ENCODE measurements around the gene TKTL2. TPM values are rescaled to one million over a fixed set of nuclear protein-coding genes. Genes with fewer than 3 reads are reported as not detected.

Gene TKTL2, protein sequence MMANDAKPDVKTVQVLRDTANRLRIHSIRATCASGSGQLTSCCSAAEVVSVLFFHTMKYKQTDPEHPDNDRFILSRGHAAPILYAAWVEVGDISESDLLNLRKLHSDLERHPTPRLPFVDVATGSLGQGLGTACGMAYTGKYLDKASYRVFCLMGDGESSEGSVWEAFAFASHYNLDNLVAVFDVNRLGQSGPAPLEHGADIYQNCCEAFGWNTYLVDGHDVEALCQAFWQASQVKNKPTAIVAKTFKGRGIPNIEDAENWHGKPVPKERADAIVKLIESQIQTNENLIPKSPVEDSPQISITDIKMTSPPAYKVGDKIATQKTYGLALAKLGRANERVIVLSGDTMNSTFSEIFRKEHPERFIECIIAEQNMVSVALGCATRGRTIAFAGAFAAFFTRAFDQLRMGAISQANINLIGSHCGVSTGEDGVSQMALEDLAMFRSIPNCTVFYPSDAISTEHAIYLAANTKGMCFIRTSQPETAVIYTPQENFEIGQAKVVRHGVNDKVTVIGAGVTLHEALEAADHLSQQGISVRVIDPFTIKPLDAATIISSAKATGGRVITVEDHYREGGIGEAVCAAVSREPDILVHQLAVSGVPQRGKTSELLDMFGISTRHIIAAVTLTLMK
- total RNA-seq, result under 1 TPM in 1 of 2 donors, not detected in 1; 0.10 TPM
- total RNA-seq, result 0 reads per million in 2 donors

DNA sequence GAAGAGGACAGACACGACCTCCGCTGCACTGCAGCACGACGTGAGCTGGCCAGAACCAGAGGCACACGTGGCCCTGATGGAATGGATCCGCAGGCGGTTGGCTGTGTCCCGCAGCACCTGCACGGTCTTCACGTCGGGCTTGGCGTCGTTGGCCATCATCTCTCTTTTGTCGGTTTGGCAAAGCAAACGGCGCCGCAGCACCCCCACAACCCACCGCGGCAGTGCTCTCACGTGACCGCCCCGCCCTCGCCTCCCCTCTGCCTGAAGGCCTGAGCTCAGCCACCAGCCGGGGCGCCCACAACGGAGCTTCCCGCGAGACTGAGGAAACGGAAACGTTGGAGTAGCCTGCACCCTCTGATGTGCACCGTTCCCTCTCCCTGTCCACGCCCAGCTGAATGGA, at the start of gene TKTL2:
Gene TKTL2, minus strand, starts transcription at position 179 of the 400 bp plus-strand sequence. Its CDS starts 20 bp downstream, at position 159.
- H3K4me3 Mint-ChIP-seq, result no peak within 1 kb of the TSS
- no peaks in the 10 kb centered on the region for H3K9me3 ChIP-seq (ENCODE audit: control insufficient read depth, low read length, poor library complexity, severe bottlenecking)
- DNase-seq (no peak), ATAC-seq (no peak)
- no peaks in the 10 kb centered on the region for H3K4me1 Mint-ChIP-seq
- no peak within 1 kb of the TSS for H3K27ac Mint-ChIP-seq
- peaks cover 41% of the 10 kb centered on the region for H3K27me3 Mint-ChIP-seq
- no peaks in the 10 kb centered on the region for H3K36me3 Mint-ChIP-seq (ENCODE audit: low read depth)

DNA sequence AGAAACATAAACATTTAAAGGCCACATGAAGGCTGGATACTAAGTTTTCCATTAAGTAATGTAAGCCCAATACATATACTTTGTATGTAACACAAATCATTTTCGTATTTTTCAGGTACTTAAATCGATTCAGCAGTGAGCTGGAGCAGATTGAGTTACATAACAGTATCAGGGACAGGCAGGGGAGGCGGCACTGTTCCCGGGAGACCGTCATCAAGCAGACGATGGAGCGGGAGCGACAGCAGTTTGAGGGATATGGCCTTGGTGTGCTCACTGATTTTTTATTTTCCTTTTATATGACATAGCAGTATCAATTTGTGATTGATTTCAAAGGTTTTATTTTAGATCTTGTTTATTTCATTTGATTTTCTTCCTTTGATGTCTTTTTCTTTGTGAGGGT, 41.6 kb upstream of the TKTL2 start:
- H3K27me3 Mint-ChIP-seq, result no peaks in the 10 kb centered on the region
- no peak overlapping the region for H3K4me3 Mint-ChIP-seq
- ATAC-seq, result no peak
- H3K27ac Mint-ChIP-seq, result no peak overlapping the region
- no peaks in the 10 kb centered on the region for H3K9me3 ChIP-seq (ENCODE audit: control insufficient read depth, low read length, poor library complexity, severe bottlenecking)
- peaks cover 22% of the 10 kb centered on the region for H3K36me3 Mint-ChIP-seq (ENCODE audit: low read depth)
- no peaks in the 10 kb centered on the region for H3K4me1 Mint-ChIP-seq
- no peak for DNase-seq

DNA sequence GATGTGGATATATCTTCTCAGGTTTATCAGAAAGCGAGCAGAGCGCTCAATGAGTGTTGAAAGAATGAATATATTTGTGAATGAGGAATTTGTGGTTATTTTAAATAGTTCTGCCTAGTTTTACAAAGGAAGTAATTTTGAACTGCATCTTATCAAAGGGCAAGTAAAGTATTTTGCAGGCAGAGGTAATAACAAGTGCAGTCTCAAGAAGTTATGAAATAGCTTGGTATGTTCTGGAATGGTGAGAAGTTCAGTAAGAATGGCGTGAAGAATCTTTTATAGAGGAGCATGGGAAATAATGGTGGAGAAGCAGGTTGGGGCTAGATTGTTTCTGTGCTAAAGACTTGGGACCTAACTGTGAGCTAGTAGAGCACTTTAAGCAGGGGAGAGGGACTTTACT, 31.8 kb upstream of the TKTL2 start:
- DNase-seq, result no peak
- ATAC-seq, result no peak
- H3K27me3 Mint-ChIP-seq, result no peaks in the 10 kb centered on the region
- peaks cover 5% of the 10 kb centered on the region for H3K36me3 Mint-ChIP-seq (ENCODE audit: low read depth)
- H3K27ac Mint-ChIP-seq, result peak overlapping the region; percentile 11
- H3K4me1 Mint-ChIP-seq, result peaks cover 22% of the 10 kb centered on the region
- no peaks in the 10 kb centered on the region for H3K9me3 ChIP-seq (ENCODE audit: control insufficient read depth, low read length, poor library complexity, severe bottlenecking)
- no peak overlapping the region for H3K4me3 Mint-ChIP-seq

DNA sequence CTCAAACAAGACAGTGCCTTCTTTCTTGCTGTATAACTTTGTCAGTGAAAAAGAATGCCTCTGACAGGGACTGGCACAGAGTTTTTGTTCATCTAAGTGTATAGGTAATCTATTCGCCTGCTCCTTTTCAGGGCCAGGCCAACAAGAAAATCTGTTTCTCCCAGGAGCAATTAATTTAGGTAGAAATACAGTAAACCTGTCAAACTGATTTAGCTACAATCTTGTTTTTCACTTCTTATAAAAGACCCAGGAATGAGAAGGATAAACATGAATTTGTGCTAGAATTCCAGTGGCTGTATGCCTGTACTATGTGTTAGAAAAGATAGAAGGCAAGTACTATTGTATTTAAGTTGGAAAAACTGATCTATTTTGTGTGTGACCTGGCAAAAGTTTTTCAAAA, 27.0 kb upstream of the TKTL2 start:
- no peaks in the 10 kb centered on the region for H3K9me3 ChIP-seq (ENCODE audit: control insufficient read depth, low read length, poor library complexity, severe bottlenecking)
- ATAC-seq, result no peak
- H3K4me3 Mint-ChIP-seq, result no peak overlapping the region
- H3K27ac Mint-ChIP-seq, result no peak overlapping the region
- no peak for DNase-seq
- H3K27me3 Mint-ChIP-seq, result no peaks in the 10 kb centered on the region
- H3K4me1 Mint-ChIP-seq, result peaks cover 32% of the 10 kb centered on the region
- no peaks in the 10 kb centered on the region for H3K36me3 Mint-ChIP-seq (ENCODE audit: low read depth)

DNA sequence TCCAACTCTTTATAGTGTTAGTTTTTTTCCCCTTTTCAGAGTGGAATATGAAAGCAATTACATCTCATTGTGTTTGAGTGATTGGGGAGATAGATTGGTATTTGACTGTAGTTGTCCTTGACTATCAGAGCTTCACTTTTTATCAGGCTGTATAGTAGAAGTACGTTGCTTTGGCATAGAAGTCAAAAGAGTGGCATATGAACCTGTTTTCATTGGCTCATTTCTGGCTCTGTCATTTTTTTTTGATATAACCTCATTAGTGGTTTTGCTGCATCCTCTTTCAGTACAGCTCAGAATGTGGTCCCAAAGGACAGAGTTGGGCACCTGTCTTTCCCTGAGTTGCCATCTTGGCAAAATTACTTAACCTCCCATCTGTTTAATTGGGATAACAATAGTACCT, 22.3 kb upstream of the TKTL2 start:
- DNase-seq (no peak), ATAC-seq (no peak)
- peak overlapping the region; percentile 90 for H3K4me3 Mint-ChIP-seq
- H3K27me3 Mint-ChIP-seq, result peaks cover 5% of the 10 kb centered on the region
- peak overlapping the region; percentile 97 for H3K27ac Mint-ChIP-seq
- H3K4me1 Mint-ChIP-seq, result peaks cover 28% of the 10 kb centered on the region
- no peaks in the 10 kb centered on the region for H3K9me3 ChIP-seq (ENCODE audit: control insufficient read depth, low read length, poor library complexity, severe bottlenecking)
- H3K36me3 Mint-ChIP-seq (ENCODE audit: low read depth), result peaks cover 4% of the 10 kb centered on the region

DNA sequence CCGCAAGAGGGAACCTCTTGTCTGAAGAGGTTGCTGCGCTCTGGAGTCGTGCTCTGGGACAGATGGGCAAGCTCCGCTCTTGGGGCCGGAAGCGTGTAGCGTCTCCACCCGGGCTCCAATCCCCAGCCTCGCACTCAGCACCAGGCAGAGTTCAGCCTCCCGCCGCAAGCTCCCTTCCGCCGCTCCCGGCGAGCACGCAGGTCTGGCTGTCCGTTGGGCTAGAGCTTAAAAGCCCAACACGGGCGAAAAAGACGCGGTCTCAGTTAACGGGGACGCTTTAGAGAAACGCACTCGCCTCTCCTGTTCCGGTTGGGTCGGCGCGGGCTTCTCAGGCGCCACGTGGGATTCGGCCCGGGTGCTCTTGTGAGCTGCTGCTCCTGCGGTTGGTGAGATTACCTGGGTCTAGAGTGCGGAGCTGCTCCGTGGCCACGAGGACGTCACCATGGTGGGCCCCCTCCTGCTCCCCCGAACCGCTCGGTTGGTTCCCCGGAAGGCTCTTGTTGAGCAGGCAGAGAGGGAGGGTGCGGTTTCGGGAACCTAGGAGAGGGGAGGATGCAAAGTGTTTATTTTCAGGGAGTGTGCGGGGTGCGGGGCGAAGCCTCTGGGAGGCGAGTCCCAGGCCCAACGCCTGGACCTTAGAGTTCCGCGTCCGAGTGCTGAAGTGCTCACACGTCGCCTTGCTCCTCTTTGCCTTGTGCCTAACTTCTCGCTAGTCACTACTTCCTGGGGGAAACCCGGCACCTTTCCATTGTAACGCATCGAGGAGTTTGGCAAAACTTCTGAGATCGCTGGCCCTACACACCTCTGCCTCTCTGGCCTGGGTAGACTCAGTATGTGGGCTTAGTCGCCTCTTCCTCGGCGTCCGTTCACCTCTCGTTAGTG, 21.0 kb upstream of the TKTL2 start, which contains the start of gene TMA16:
Gene TMA16, plus strand, starts transcription at position 331 of the 882 bp plus-strand sequence. Its CDS starts 112 bp downstream, at position 443.
- H3K9me3 ChIP-seq (ENCODE audit: control insufficient read depth, low read length, poor library complexity, severe bottlenecking), result no peaks in the 10 kb centered on the region
- ATAC-seq, result peak; percentile 87
- Mint-ChIP-seq H3K27ac (peak within 1 kb of the TSS; percentile 97), H3K4me1 (peaks cover 28% of the 10 kb centered on the region), H3K4me3 (peak within 1 kb of the TSS; percentile 99), H3K36me3 (ENCODE audit: low read depth) (peaks cover 4% of the 10 kb centered on the region), H3K27me3 (peaks cover 14% of the 10 kb centered on the region)
- DNase-seq, result peak; percentile 49 to 65 (median 63)

DNA sequence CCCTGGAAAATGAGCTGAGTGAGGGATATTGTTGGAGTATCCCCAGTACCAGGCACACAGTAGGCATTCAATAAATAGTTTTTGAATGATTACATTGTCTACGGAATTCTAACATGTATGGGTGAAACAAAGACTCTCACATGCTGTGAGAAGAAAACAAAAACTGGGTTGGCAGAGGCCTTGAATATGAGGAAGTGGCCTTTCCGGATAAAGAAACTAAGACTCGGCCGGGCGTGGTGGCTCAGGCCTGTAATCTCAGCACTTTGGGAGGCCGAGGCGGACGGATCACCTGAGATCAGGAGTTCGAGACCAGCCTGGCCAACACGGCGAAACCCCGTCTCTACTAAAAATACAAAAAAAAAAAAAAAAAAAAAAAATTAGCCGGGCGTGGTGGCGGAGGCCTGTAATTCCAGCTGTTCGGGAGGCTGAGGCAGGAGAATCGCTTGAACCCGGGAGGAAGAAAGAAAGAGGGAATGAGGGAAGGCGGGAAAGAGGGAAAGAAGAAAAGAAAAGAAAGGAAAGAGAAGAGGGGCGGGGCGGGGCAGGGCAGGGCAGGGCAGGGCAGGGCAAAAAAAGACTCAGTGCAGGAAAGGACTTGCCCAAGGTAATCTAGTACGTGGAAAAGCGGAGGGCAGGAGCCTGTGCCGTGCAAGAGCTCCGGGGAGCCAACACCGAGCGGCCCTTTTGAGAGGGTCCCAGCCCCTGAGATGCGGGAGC, 20.2 kb upstream of the TKTL2 start:
- ATAC-seq (peak; percentile 39), DNase-seq (no peak)
- H3K9me3 ChIP-seq (ENCODE audit: control insufficient read depth, low read length, poor library complexity, severe bottlenecking), result no peaks in the 10 kb centered on the region
- peak overlapping the region; percentile 97 for H3K27ac Mint-ChIP-seq
- peak overlapping the region; percentile 99 for H3K4me3 Mint-ChIP-seq
- H3K4me1 Mint-ChIP-seq, result peaks cover 28% of the 10 kb centered on the region
- H3K36me3 Mint-ChIP-seq (ENCODE audit: low read depth), result peaks cover 4% of the 10 kb centered on the region
- H3K27me3 Mint-ChIP-seq, result peaks cover 14% of the 10 kb centered on the region

DNA sequence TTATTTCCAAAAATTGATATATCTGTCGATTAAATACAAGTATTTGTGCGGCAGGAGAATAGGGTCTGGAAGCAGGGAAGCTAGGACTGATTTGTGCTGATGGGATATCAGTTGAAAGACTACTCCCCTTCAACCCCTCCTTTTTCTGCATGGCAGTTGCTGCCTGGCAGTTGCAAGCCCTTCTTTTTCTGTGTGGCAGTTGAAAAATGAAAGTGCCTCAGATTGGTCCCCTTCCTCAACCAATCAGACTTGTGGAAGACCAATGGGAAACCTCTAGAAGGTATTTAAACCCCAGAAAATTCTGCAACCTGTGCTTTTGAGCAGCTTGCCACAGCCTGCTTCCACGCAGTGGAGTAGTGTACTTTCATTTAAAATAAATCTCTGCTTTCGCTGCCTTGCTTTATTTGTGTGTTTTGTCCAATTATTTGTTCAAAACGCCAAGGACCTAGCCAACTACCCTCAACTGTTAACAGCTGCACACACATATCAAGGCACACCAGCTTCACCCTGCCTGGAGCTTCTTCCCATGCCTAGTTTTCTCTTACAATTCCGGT, 19.5 kb upstream of the TKTL2 start:
- Mint-ChIP-seq H3K4me1 (peaks cover 30% of the 10 kb centered on the region), H3K27ac (no peak overlapping the region), H3K36me3 (ENCODE audit: low read depth) (peaks cover 4% of the 10 kb centered on the region), H3K4me3 (peak overlapping the region; percentile 99), H3K27me3 (peaks cover 14% of the 10 kb centered on the region)
- no peak for ATAC-seq
- DNase-seq, result no peak
- no peaks in the 10 kb centered on the region for H3K9me3 ChIP-seq (ENCODE audit: control insufficient read depth, low read length, poor library complexity, severe bottlenecking)

DNA sequence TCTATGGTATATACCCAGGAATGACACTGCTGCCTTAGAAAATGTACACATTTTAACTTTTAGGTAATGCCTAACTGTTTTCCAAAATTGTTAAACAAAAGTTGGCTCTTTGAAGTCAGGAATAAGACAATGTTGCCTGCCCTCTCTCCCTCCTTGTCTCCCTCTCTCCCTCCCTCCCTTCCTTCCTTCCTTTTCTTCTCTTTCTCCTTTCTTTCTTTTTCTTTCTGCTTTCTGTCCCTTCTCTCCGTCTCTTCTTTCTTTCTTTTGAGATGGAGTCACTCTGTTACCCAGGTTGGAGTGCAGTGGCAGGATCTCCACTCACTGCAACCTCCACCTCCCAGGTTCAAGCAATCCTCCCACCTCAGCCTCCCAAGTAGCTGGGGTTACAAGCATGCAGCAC, 16.4 kb upstream of the TKTL2 start:
- no peak for DNase-seq
- no peak overlapping the region for H3K27ac Mint-ChIP-seq
- H3K4me3 Mint-ChIP-seq, result no peak overlapping the region
- peaks cover 8% of the 10 kb centered on the region for H3K4me1 Mint-ChIP-seq
- H3K27me3 Mint-ChIP-seq, result peaks cover 23% of the 10 kb centered on the region
- H3K36me3 Mint-ChIP-seq (ENCODE audit: low read depth), result peaks cover 4% of the 10 kb centered on the region
- no peaks in the 10 kb centered on the region for H3K9me3 ChIP-seq (ENCODE audit: control insufficient read depth, low read length, poor library complexity, severe bottlenecking)
- ATAC-seq, result no peak

DNA sequence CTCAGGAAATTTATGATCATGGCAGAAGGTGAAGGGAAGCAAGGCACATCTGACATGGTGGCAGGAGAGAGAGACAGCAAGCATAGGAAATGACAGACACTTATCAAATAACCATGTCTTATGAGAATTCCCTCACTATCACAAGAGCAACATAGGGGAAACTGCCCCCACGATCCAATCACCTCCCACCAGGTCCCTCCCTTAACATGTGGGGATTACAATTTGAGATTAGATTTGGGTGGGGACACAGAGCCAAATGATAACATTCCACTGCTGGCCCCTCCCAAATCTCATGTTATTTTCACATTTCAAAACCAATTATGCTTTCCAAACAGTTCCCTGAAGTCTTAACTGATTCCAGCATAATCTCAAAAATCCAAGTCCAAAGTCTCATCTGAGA, 12.8 kb upstream of the TKTL2 start:
- no peak overlapping the region for H3K27ac Mint-ChIP-seq
- H3K27me3 Mint-ChIP-seq, result peaks cover 19% of the 10 kb centered on the region
- ATAC-seq (no peak), DNase-seq (no peak)
- H3K4me3 Mint-ChIP-seq, result no peak overlapping the region
- peaks cover 4% of the 10 kb centered on the region for H3K4me1 Mint-ChIP-seq
- H3K9me3 ChIP-seq (ENCODE audit: control insufficient read depth, low read length, poor library complexity, severe bottlenecking), result no peaks in the 10 kb centered on the region
- H3K36me3 Mint-ChIP-seq (ENCODE audit: low read depth), result no peaks in the 10 kb centered on the region

DNA sequence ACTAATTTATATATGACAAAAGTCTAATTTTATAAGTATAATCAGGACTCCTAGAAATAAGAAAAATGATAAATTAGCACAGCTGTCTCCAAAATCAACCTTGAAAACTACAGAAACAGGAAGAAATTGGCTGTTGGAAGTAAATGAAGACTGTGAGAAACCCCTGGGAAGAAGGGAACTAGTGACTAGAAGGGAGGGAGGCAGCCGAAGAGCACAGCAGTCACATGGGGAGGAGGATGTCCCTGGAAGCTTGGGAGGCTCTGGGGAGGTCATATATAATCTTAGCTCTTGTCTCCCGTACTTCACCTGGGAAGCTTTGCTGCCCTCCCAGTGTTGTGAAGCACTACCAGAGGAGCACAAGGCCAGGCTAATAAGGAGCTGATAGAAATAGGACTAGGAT, 12.0 kb upstream of the TKTL2 start:
- H3K27ac Mint-ChIP-seq, result no peak overlapping the region
- DNase-seq, result no peak
- peaks cover 4% of the 10 kb centered on the region for H3K4me1 Mint-ChIP-seq
- H3K4me3 Mint-ChIP-seq, result no peak overlapping the region
- peaks cover 15% of the 10 kb centered on the region for H3K27me3 Mint-ChIP-seq
- no peaks in the 10 kb centered on the region for H3K9me3 ChIP-seq (ENCODE audit: control insufficient read depth, low read length, poor library complexity, severe bottlenecking)
- H3K36me3 Mint-ChIP-seq (ENCODE audit: low read depth), result no peaks in the 10 kb centered on the region
- ATAC-seq, result no peak

DNA sequence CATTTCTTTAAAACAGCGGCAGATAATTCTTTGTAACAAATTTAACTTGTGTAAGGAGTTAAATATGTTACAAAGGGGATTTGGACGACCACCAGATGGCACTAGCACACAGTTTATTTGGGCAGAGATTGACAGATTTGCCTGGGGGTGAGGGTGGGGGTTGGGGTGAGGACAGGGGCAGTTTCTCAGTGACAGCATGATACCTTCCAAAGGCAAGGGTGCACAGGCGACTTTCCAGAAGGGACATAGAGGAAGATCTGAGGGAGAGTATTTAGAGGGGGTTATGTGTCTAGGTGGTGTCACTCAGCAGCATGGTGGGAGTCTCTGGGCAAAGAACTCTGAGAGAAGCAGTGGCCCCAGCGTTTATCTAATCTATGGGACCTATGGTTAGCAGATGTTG, 11.4 kb upstream of the TKTL2 start:
- H3K27me3 Mint-ChIP-seq, result peaks cover 8% of the 10 kb centered on the region
- peaks cover 4% of the 10 kb centered on the region for H3K4me1 Mint-ChIP-seq
- peak in 1 of 3 donors; percentile 17 for DNase-seq
- H3K27ac Mint-ChIP-seq, result no peak overlapping the region
- no peak overlapping the region for H3K4me3 Mint-ChIP-seq
- ATAC-seq, result peak; percentile 57
- H3K36me3 Mint-ChIP-seq (ENCODE audit: low read depth), result no peaks in the 10 kb centered on the region
- no peaks in the 10 kb centered on the region for H3K9me3 ChIP-seq (ENCODE audit: control insufficient read depth, low read length, poor library complexity, severe bottlenecking)
